Measurements from ENCODE around the gene LRRC8D.

The LRRC8D gene

GRCh38 chr1:89900791-89901708, 80.2 kb downstream of the LRRC8D start:
- no peak for DNase-seq (ENCODE audit: low spot score)
- H3K27ac ChIP-seq = no peak overlapping the region
- CTCF ChIA-PET = interaction anchor here (0.6 kb wide), 1 partner anchor 14 kb away, joined by 5 read pairs; no protein-coding TSS in a partner anchor
- no peak for TF ChIP-seq CTCF (conservative IDR thresholded peaks at IDR 0.05; ENCODE audit: low read depth)
- POLR2A ChIA-PET (ENCODE audit: low non-redundant PET) = no interaction called here

DNA sequence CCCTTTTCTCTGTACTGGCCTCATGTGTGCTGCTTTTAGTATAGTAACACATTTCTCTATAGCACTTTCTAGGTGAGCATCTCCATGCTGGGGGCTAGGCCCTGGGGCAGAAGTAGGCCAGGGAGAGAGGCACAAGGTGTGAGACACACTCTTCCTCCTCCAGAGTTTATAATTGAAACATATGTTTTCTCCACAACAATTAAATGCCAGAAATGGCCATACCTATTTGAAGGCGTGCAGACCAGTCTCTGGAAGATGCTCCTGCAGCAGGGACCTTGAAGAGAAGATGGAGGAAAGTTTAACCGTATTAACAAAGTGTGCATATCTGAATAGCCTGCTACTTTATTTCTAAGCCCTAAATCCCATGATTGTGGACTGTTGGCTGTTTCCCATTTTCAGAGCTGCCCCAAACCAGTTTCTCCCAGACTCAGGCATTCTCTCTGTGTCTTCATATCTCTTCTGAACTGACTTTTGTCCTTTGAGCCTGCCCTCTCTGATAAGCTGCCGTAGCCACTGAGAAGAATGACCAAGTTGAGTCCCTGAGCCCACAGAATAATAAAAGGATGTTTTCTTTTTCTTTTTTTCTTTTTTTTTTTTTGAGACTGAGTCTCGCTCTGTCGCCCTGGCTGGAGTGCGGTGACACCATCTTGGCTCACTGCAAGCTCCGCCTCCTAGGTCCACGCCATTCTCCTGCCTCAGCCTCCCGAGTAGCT, 81.3 kb downstream of the LRRC8D start:
- ChIA-PET CTCF (interaction anchor here (0.6 kb wide), 1 partner anchor 13 kb away, joined by 5 read pairs; no protein-coding TSS in a partner anchor), POLR2A (ENCODE audit: low non-redundant PET) (no interaction called here)
- H3K27ac ChIP-seq = no peak overlapping the region
- no peak for DNase-seq (ENCODE audit: low spot score)
- no peak for TF ChIP-seq CTCF (conservative IDR thresholded peaks at IDR 0.05; ENCODE audit: low read depth)

DNA sequence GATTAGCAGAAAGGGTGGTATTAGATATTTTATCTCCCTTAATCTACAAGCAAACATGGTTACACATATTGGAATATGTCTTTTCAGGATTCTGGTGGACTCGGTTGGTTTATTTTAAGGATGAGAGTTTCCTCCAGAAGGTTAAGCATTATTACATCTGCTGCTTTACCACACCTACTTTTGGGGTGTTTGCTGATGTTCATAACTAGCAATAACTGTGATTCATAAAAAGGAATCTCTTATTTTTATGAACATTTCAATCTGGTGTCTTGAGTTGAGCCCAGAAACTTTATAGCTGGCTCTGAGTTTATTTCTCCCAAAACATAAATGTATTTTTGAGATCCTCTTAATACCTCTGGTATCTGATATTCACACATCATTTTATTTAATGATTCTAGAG, 82.7 kb downstream of the LRRC8D start:
- no peak for DNase-seq (ENCODE audit: low spot score)
- ChIA-PET CTCF (interaction anchor here (0.7 kb wide), 1 partner anchor 229 kb away, joined by 4 read pairs; no protein-coding TSS in a partner anchor), POLR2A (ENCODE audit: low non-redundant PET) (no interaction called here)
- no peak overlapping the region for H3K27ac ChIP-seq
- TF ChIP-seq CTCF (conservative IDR thresholded peaks at IDR 0.05; ENCODE audit: low read depth) = no peak

GRCh38 chr1:89904219-89904980, 83.6 kb downstream of the LRRC8D start:
- no peak for DNase-seq (ENCODE audit: low spot score)
- TF ChIP-seq CTCF (conservative IDR thresholded peaks at IDR 0.05; ENCODE audit: low read depth) = no peak
- H3K27ac ChIP-seq = no peak overlapping the region
- CTCF ChIA-PET = interaction anchor here (0.7 to 0.9 kb wide), 2 partner anchors 31 to 230 kb away, joined by 3 to 4 read pairs; no protein-coding TSS in a partner anchor
- POLR2A ChIA-PET (ENCODE audit: low non-redundant PET) = no interaction called here

- CTCF ChIA-PET = interaction anchor here (0.5 kb wide), 1 partner anchor 18 kb away, joined by 3 read pairs; no protein-coding TSS in a partner anchor
- POLR2A ChIA-PET (ENCODE audit: low non-redundant PET) = no interaction called here
- TF ChIP-seq CTCF (conservative IDR thresholded peaks at IDR 0.05; ENCODE audit: low read depth) = no peak
- no peak for DNase-seq (ENCODE audit: low spot score)
- H3K27ac ChIP-seq = no peak overlapping the region
These were observed 84.7 kb downstream of the LRRC8D start for GRCh38 chr1:89905395-89906058.
